ENCODE data around the gene DPAGT1.

- TF ChIP-seq ZNF670 (tag by site-specific recombination; IDR thresholded peaks at IDR 0.05; ENCODE audit: low read depth): no peak
- no peak for TF ChIP-seq ZNF488 (tag by site-specific recombination; IDR thresholded peaks at IDR 0.05)
- TF ChIP-seq CTCF (tag by site-specific recombination; IDR thresholded peaks at IDR 0.05): no peak
- no peak for TF ChIP-seq SALL2 (tag by site-specific recombination; IDR thresholded peaks at IDR 0.05; ENCODE audit: borderline replicate concordance)
- TF ChIP-seq HOXA7 (CRISPR knock-in tag; IDR thresholded peaks at IDR 0.05; ENCODE audit: borderline replicate concordance): no peak
- no peak for TF ChIP-seq TCF7L2 (IDR thresholded peaks at IDR 0.05; ENCODE audit: borderline replicate concordance, low read depth, low read length)
- TF ChIP-seq ZNF23 (tag by site-specific recombination; IDR thresholded peaks at IDR 0.05; ENCODE audit: borderline replicate concordance): no peak
- no peak for TF ChIP-seq ZSCAN5A (tag by site-specific recombination; IDR thresholded peaks at IDR 0.05)
- TF ChIP-seq ZNF510 (tag by site-specific recombination; IDR thresholded peaks at IDR 0.05; ENCODE audit: insufficient replicate concordance): no peak
- TF ChIP-seq ZNF704 (tag by site-specific recombination; IDR thresholded peaks at IDR 0.05): no peak
- TF ChIP-seq PRDM1 (tag by site-specific recombination; IDR thresholded peaks at IDR 0.05): no peak
- TF ChIP-seq GFI1B (tag by site-specific recombination; IDR thresholded peaks at IDR 0.05): no peak
- TF ChIP-seq ZNF449 (tag by site-specific recombination; IDR thresholded peaks at IDR 0.05): no peak
- TF ChIP-seq ZNF24 (tag by site-specific recombination; IDR thresholded peaks at IDR 0.05): no peak
These were observed 50.1 kb downstream of the DPAGT1 start for GRCh38 chr11:119051440-119052162.
